GM12801 (cell line): ENCODE results near the gene CD47.

ENCODE experiments used
- TF ChIP-seq, protein P1 (sequence below): IDR thresholded peaks from one replicate; pipeline ENCODE4 v1.5.1; 2011; ENCODE audit warnings: control low read depth; ENCODE audit not compliant: insufficient read length; ENCODE audit errors: extremely low read depth

Gene CD47

DNA sequence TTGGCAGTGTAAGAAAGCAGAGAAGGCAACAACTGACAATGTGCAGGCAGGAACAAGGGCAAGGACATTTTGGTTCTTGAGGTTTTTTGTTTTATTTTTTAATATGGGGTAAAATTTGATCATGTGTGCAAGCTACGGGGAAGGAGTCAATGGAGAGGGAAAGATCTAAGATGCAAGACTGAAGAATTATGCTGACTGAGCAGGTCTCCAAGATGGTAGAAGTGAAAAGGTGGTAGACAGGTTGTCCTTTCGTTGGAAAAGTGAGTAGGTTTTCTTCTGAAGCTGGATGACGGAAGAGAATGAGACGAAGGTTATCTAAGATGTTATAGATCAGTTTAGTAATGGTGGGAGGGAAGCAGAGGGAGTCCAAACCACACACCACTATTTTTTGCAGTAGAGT, 4.2 kb downstream of the CD47 start:
- TF ChIP-seq, protein P1, sequence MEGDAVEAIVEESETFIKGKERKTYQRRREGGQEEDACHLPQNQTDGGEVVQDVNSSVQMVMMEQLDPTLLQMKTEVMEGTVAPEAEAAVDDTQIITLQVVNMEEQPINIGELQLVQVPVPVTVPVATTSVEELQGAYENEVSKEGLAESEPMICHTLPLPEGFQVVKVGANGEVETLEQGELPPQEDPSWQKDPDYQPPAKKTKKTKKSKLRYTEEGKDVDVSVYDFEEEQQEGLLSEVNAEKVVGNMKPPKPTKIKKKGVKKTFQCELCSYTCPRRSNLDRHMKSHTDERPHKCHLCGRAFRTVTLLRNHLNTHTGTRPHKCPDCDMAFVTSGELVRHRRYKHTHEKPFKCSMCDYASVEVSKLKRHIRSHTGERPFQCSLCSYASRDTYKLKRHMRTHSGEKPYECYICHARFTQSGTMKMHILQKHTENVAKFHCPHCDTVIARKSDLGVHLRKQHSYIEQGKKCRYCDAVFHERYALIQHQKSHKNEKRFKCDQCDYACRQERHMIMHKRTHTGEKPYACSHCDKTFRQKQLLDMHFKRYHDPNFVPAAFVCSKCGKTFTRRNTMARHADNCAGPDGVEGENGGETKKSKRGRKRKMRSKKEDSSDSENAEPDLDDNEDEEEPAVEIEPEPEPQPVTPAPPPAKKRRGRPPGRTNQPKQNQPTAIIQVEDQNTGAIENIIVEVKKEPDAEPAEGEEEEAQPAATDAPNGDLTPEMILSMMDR = no peak

DNA sequence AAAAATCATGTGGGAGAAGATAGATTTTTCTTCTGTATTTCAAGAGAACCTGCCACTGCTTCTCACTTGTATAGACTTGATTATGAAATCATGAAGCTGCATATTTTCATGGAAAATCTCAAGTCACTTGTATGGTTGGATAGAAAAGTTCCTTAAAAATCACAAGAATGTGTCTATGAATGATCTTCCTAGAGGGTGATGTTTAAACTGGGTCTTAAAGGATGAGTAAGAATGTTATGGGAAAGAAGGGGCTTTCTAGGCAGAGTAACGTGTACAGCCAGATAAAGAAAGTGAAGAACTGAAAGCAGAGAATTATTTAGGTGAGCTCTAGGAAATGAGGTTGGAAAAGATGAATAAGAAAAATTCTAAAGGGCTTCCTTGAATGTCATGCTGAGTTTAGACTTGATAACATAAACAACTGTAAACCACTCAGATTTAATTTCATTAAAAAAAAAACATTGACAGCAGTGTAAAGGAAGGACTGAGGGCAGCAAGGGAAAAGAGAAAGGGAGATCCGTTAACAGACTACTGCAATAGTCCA, 5.0 kb downstream of the CD47 start:
- TF ChIP-seq, protein P1 = no peak

DNA sequence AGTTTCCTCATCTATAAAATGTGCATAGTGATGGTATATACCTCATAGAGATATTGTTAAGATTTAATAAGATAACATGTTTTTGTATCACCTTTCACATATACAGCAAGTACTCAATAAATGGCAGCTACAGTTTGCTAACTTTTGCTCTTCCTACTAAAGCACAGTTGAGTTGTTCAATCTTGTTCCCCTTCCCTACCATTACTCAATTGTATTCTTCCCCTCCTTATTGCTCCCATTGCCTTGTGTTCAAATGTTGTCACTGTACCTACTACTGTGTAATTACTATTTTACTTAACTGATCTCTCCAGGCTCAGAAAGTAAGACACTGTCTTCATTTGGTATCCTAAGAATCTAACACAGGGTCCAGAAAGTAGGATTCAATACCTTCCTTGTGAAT, 5.5 kb downstream of the CD47 start:
- TF ChIP-seq, protein P1 = no peak

DNA sequence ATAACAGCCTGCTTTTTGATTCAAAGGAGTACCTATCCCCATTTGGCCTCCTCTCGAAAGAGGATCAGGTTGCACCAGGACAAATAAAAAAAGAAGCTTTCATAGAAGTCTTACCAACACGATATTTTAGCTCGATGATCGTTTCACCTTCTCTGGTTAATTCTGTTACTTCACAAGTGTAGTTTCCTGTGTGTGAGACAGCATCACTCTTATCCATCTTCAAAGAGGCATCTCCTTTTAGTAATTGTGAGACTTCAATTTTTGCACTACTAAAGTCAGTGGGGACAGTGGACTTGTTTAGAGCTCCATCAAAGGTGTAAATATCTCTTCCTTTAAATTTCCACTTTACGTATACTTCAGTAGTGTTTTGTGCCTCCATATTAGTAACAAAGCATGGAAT, 11.0 kb downstream of the CD47 start:
- TF ChIP-seq, protein P1 = no peak

DNA sequence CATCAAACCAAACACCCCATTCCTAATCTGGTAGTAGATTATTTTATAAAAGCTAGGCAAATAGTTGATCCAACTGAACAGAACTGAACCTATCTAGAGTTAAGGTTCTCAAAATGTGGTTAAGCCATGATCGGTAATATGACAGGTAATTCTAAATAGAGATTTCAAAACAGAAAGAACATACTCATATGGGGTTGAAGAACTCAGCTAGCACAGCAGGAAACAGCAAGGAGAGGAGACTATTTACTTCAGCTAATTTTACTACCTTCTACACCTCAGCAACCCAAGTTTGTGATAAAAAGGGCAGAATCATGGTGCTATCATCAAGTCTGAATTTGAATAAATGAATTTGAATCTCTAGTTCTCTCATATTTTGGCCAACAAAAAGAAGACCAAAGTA, 11.8 kb downstream of the CD47 start:
- TF ChIP-seq, protein P1 = no peak

DNA sequence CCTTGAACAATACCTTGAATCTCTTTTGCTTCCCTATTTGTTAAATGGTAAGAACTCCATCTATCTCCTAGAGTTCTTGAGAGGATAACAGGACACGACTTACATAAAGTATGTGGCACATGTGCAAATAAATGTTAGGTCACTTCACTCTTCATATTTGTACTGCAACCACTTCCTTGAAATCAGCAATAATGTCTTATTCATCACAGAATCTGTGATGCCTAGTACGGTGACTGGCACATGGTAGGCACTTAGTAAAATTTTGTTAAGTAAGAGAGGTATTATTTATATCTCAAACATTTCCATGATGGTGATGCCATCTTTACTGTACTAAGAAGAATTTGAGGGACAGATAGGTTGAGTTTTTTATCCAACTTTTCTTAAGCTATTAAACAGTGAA, 14.3 kb downstream of the CD47 start:
- TF ChIP-seq, protein P1 = no peak

DNA sequence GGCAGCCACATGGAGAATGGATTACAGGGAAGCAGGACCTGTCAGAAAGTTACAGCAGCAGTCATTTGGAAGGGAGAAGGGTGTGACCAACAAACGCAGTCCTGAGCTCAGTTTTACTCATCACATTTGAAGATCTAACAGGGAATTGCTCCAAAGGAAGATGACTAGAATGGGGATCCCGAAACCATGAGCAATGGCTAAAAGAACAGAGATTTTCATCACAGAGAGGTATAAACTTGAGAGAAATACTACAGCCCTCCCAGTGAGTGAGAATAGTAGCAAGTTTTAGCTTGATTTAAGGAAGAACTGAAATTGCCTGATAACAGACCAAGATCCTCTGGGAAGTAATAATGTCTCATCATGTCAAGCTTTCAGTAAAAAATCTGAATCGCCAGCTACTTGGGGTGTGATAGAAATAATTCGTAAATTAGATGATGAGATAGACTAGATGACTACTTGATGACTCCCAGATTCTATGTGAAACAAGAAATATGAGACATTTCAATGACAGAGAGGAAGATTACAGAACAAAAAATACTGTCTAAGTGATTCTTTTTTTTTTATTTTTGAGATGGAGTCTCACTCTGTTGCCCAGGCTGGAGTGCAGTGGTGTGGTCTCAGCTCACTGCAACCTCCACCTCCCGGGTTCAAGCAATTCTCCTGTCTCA, 16.9 kb downstream of the CD47 start:
- TF ChIP-seq, protein P1 = no peak
